GM12874 (cell line): Measurements from ENCODE around the gene SIVA1.

ENCODE experiments used
- CTCF ChIP-seq: IDR thresholded peaks from 2 replicates; pipeline ENCODE4 v1.5.1; 2011; ENCODE audit warnings: low read depth, mild to moderate bottlenecking, control low read depth, low read length, moderate library complexity; ENCODE audit not compliant: insufficient read depth

Gene SIVA1

GRCh38 chr14:104715871-104716270 is 37.1 kb upstream of the SIVA1 start:
- no peak for TF ChIP-seq CTCF

GRCh38 chr14:104717137-104717536 is 35.8 kb upstream of the SIVA1 start:
- no peak for TF ChIP-seq CTCF

GRCh38 chr14:104717646-104718045 is 35.3 kb upstream of the SIVA1 start:
- TF ChIP-seq CTCF, result no peak

GRCh38 chr14:104718147-104718546 is 34.8 kb upstream of the SIVA1 start:
- TF ChIP-seq CTCF, result no peak

GRCh38 chr14:104718871-104719270 is 34.1 kb upstream of the SIVA1 start:
- TF ChIP-seq CTCF, result no peak

GRCh38 chr14:104719343-104719742 is 33.6 kb upstream of the SIVA1 start:
- no peak for TF ChIP-seq CTCF

GRCh38 chr14:104721505-104722431 is 31.2 kb upstream of the SIVA1 start:
- no peak for TF ChIP-seq CTCF
